Stimulated activated CD4-positive, alpha-beta T cell treated with anti-CD3 and anti-CD28 coated beads, Interleukin-2, amount 100 ng/mL, for 48 hours (primary cell): ENCODE data around the gene OPA1.
"Not testable (repeated sequence)": the region's sequence is repeated elsewhere in the genome, so short reads cannot be mapped to it uniquely, and the experiment has no call there.

Experiments
- DNase-seq, 2 donors: peaks; one replicate each; pipeline ENCODE4 v3.0.0-alpha.2; 2020

Gene OPA1

DNA sequence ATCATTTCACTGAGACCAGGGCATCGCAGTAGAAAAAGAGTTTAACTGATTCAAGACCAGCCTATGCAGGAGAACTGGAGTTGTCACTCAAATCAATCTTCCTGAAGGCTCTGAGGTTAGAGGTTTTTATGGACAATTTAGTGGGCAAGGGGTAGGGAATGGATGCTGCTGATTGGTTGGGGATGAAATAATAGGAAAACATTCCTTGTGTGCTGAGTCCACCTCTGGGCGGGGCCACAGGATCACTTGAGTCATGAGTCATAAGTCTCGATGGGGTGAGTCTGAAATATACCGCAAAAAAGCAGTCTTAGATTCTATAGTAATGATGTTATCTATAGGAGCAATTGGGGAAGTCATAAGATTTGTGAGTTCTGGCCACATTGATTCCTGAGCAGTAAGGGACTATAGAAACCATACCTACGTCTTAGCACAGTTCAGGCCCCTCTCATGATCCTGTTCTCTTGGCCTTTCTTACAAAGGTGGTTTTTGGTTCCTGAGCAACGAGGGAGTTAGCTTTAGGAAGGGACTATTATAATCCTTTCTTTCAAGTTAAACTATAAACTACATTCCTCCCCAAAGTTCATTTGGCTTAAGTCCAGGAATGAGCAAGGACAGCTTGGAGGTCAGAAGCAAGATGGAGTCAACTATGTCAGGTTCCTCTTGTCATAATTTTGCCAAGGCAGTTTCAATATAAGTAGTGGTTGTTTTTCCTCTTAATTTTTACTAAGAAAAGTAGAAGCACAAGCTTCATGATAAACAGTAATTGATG lies 2.7 kb upstream of the OPA1 start:
- DNase-seq: no peak

DNA sequence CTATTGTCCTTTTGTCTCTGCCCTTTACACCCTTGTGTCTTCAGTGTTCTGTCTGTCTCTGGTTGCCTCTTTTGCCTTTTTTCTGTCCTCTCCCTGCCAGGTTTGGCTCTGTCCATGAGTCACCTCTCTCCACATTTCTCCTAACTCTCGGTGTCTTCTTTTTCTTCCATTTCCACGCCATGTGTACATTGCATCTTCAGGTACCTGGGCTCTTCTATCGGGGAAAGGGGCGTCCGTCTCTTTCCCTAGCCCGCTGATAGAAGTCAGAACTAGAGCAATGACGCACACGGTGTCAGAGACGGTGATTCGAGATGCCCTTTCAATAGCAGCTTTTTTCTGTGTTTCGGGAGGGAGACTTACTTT lies 641 bp downstream of the OPA1 start:
- peak; percentile 18 to 23 for DNase-seq

GRCh38 chr3:193594946-193595689 lies 2.1 kb downstream of the OPA1 start:
- no peak for DNase-seq

DNA sequence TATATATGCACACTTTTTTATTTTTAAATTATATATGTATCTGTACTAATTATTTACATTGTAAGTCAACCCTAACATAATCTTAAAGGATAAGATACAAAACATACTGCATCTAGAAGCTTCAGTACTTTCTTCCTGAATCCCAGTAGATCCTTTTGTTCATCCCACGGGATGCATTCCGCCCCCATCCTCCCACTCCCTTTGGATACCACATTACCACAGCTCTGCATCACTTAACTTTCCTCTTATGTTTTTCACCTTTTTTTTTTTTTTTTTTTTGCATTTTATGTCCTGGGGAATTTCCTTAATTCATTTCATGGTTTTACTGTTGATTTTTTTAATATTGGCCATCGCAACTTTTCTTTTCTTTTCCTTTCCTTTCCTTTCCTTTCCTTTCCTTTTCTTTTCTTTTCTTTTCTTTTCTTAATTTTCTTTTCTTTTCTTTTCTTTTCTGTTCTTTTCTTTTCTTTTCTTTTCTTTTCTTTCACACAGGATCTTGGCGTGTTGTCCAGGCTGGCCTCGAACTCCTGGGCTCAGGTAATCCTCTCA lies 3.0 kb downstream of the OPA1 start:
- DNase-seq: no peak

GRCh38 chr3:193598202-193598601 lies 5.2 kb downstream of the OPA1 start:
- DNase-seq: no peak

- no peak for DNase-seq
These were observed 6.4 kb downstream of the OPA1 start for GRCh38 chr3:193599393-193599792.

DNA sequence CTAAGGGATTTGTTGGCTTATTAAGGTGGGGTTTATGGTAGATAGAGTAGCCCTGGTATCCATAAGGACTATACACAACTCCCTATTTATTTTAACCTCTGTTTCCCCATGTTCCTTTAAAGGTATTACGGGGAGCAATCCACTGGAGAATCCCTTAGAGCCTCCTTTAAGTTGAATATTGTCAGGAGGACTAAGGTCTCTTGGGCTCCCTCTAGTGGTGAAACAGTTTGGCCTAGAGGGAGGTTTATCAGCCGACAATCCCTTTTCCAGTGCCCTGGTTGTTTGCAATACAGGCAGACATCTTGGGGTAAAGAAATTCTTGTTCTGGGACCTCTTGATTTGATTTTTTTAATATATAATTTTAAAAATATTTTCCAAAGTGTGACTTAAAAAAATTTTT lies 12.9 kb downstream of the OPA1 start:
- peak; percentile 48 to 52 for DNase-seq

DNA sequence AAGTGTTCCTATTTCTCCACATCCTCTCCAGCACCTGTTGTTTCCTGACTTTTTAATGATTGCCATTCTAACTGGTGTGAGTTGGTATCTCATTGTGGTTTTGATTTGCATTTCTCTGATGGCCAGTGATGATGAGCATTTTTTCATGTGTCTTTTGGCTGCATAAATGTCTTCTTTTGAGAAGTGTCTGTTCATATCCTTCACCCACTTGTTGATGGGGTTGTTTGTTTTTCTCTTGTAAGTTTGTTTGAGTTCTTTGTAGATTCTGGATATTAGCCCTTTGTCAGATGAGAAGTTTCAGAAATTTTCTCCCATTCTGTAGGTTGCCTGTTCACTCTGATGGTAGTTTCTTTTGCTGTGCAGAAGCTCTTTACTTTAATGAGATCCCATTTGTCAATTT lies 13.9 kb downstream of the OPA1 start:
- DNase-seq: not testable (repeated sequence)

DNA sequence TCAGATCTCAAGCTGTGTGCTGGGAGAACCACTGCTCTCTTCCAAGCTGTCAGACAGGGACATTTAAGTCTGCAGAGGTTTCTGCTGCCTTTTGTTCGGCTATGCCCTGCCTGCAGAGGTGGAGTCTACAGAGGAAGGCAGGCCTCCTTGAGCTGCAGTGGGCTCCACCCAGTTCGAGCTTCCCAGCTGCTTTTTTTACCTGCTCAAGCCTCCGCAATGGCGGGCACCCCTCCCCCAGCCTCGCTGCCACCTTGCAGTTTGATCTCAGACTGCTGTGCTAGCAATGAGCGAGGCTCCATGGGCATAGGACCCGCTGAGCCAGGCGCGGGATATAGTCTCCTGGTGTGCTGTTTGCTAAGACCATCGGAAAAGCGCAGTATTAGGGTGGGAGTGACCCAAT lies 17.5 kb downstream of the OPA1 start:
- DNase-seq: not testable (repeated sequence)

GRCh38 chr3:193614430-193614829 lies 21.4 kb downstream of the OPA1 start:
- DNase-seq: no peak

GRCh38 chr3:193617628-193618027 lies 24.6 kb downstream of the OPA1 start:
- DNase-seq: no peak

GRCh38 chr3:193620057-193620456 lies 27.0 kb downstream of the OPA1 start:
- no peak for DNase-seq

DNA sequence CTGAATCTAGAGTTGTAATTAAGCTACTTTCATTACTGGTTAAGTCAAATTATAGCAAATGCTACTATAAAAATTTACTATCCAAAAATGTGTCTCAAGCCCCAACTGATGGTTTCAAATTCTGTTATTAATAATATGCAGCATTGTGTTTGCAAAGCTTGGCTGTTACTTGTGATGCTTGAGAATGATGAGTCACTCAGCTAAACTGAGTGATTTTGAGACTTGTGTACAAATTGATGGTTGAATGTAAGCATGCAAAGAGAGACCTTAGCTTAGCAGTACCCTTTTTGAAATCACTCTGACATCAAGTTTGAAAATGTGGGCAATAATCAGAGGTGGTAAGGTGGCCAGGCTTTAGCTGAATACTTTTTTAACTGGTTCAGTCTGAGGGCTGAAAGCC lies 27.6 kb downstream of the OPA1 start:
- DNase-seq: no peak

- no peak for DNase-seq
These were observed 28.1 kb downstream of the OPA1 start for GRCh38 chr3:193621127-193621526.

GRCh38 chr3:193630005-193630404 lies 37.0 kb downstream of the OPA1 start:
- no peak for DNase-seq

DNA sequence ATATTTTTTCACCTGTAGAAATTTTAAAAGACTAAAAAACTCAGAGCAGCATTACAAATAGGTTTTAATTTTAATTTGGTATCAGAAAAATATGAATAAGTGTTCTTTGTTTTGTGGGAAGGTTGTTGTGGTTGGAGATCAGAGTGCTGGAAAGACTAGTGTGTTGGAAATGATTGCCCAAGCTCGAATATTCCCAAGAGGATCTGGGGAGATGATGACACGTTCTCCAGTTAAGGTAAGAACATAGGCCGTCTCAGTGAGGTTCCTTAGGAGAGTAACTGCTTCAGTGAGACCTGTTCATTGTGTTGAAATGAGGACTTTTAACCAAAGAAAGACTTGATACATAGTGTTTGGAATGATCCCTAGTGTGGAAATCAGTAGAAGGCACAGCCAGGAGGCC lies 44.8 kb downstream of the OPA1 start:
- no peak for DNase-seq

GRCh38 chr3:193638833-193639232 lies 45.8 kb downstream of the OPA1 start:
- DNase-seq: no peak

DNA sequence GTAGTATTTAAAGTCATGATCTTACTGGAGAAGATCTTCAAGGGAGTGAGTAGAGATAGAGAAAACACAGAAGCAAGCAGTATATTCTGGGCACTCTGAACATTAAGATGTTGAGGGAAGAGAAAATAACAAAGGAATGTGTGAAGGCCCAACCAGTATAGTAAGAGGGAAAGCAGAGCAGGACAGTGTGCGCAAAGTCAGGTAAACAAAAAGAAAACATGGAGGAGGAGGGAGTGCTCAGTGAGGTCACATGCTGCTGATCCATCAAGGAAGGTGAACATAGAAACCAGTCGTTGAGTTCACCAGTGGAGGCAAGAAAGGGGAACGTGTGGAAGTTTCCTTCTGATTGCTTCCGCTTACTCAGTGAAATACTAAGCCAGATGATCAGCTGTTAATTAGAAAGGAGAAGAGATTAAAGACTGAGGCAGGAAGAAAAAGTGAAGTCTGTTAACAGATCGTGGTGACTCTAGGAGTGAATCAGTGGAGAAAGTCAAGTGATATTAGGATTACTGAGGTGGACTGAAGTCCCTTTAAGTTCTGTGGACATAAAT lies 47.2 kb downstream of the OPA1 start:
- no peak for DNase-seq

DNA sequence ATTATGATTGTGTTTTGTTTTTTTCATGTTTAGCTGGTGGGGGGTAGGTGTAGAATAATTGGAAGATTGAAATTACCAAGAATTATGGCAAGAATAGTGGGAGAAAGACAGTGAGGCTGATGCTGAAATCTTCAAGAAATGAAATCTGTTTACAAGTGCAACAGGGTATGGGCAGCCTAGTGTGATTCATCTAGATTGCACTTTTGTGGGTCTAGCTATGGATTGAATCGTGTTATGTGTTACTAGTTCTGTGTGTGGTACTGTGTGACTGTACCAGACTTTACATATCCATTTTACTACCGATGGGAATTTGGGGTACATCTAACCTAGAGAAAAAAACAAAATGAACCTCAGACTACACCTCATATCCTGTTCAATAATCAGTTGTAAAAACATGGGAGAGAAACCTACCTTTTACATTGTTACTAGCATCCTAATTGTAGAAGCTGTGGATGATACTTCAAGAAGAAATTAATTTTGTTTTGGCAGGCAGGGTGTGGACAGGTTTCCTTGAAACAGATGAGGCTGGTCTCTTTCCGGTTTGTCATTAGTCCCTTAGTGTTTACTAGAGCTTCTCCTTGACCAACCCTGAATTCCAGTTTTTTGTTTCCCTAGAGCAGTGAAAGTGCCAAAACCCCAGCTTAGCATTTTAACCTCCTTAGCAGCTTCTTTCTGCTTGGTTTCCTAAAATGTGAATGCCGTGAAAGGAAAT lies 47.9 kb downstream of the OPA1 start:
- no peak for DNase-seq

GRCh38 chr3:193641440-193641775 lies 48.4 kb downstream of the OPA1 start:
- no peak for DNase-seq

GRCh38 chr3:193645806-193646205 lies 52.8 kb downstream of the OPA1 start:
- DNase-seq: no peak

- DNase-seq: no peak
These were observed 55.6 kb downstream of the OPA1 start for GRCh38 chr3:193648542-193649076.

GRCh38 chr3:193650585-193650984 lies 57.6 kb downstream of the OPA1 start:
- no peak for DNase-seq
